Smooth muscle cell (in vitro differentiated cells): Measurements from ENCODE around the gene GNPTAB. TPM values are rescaled to one million over a fixed set of nuclear protein-coding genes. Genes with fewer than 3 reads are reported as not detected.

Experiments
- DNase-seq: peaks from one replicate; lab custom pipeline; 2025; ENCODE audit not compliant: unreplicated experiment; lab: John Stamatoyannopoulos, UW
- H2AFZ ChIP-seq: fragments of 200-600 bp; sonication (generic); 2 replicates; pipeline ENCODE4 v1.6.0; 2016; ENCODE audit warnings: antibody characterized with exemption, low read depth, mild to moderate bottlenecking
- H3F3A ChIP-seq: fragments of 200-600 bp; sonication (generic); 2 replicates; pipeline ENCODE4 v1.6.0; 2017; ENCODE audit warnings: antibody characterized with exemption, low read depth
- H3K27ac ChIP-seq: fragments of 200-600 bp; sonication (generic); 2 replicates; pipeline ENCODE4 v1.5.1; 2016; ENCODE audit warnings: low read depth, mild to moderate bottlenecking
- H3K27me3 ChIP-seq: fragments of 200-600 bp; sonication (generic); 2 replicates; pipeline ENCODE4 v1.6.1; 2016; ENCODE audit warnings: low read depth, mild to moderate bottlenecking
- H3K36me3 ChIP-seq: fragments of 200-600 bp; sonication (generic); 2 replicates; pipeline ENCODE4 v1.5.1; 2016; ENCODE audit warnings: low read depth
- H3K4me1 ChIP-seq: fragments of 200-600 bp; sonication (generic); 2 replicates; pipeline ENCODE4 v1.5.1; 2016; ENCODE audit warnings: low read depth
- H3K4me2 ChIP-seq: fragments of 200-600 bp; sonication (generic); 2 replicates; pipeline ENCODE4 v1.6.0; 2016; ENCODE audit warnings: mild to moderate bottlenecking
- H3K4me3 ChIP-seq: fragments of 200-600 bp; sonication (generic); 2 replicates; pipeline ENCODE4 v1.5.1; 2016; ENCODE audit warnings: mild to moderate bottlenecking
- H3K79me2 ChIP-seq: fragments of 200-600 bp; sonication (generic); 2 replicates; pipeline ENCODE4 v1.6.0; 2016; ENCODE audit warnings: low read depth, mild to moderate bottlenecking
- H3K9ac ChIP-seq: fragments of 200-600 bp; sonication (generic); 2 replicates; pipeline ENCODE4 v1.6.0; 2016; ENCODE audit warnings: low read depth
- H3K9me3 ChIP-seq: fragments of 200-600 bp; sonication (generic); replicated peaks from 2 replicates; pipeline ENCODE4 v1.5.1; 2016; ENCODE audit warnings: low read depth
- H4K20me1 ChIP-seq: fragments of 200-600 bp; sonication (generic); 2 replicates; pipeline ENCODE4 v1.6.0; 2016; ENCODE audit warnings: low read depth
- CTCF ChIP-seq: fragments of 200-600 bp; sonication (generic); IDR thresholded peaks from 2 replicates; pipeline ENCODE4 v1.5.1; 2017; ENCODE audit warnings: borderline replicate concordance, mild to moderate bottlenecking, antibody characterized with exemption; ENCODE audit not compliant: insufficient read depth, poor library complexity, severe bottlenecking
- WGBS: methylation state at CpG from one replicate; pipeline ENCODE4 v1.1.7; 2016; ENCODE audit warnings: low lambda C conversion rate; 5-methylcytosine and 5-hydroxymethylcytosine counted together
- polyA plus RNA-seq: library from polyadenylated mRNA; unstranded; fragments of >200 nt; fragmentation: Nextera tagmentation; extraction: Ambion mirVana; gene quantifications from 2 replicates; pipeline ENCODE4 v1.2.1, GENCODE V29; 2016
- total RNA-seq: library from RNA; depleted of rRNA; stranded (reverse); fragments of >200 nt; gene quantifications from 2 replicates; pipeline ENCODE4 v1.2.3, GENCODE V29; 2014

Gene GNPTAB
- total RNA-seq: 23.6 and 25.5 TPM in 2 replicates
- polyA plus RNA-seq: 9.8 and 17.9 TPM in 2 replicates

GRCh38 chr12:101830367-101831325, at the start of gene GNPTAB:
Gene GNPTAB (minus strand): TSS chr12:101830959. CDS start chr12:101830675, 284 bp downstream.
- Histone ChIP-seq H2AFZ (peak within 1 kb of the TSS; percentile 99), H3K9ac (peak within 1 kb of the TSS; percentile 73), H3K36me3 (no peaks in the 10 kb centered on the region), H3K27ac (peak within 1 kb of the TSS; percentile 8), H3K4me1 (peaks cover 5% of the 10 kb centered on the region), H3K4me3 (peak within 1 kb of the TSS; percentile 92), H3K9me3 (no peaks in the 10 kb centered on the region), H3K4me2 (peak within 1 kb of the TSS; percentile 95), H3K27me3 (no peaks in the 10 kb centered on the region), H4K20me1 (peaks cover 9% of the 10 kb centered on the region), H3K79me2 (peaks cover 5% of the 10 kb centered on the region), H3F3A (no peaks in the 10 kb centered on the region)
- DNase-seq: peak; percentile 87
- TF ChIP-seq CTCF: peak; percentile 65
- WGBS: 1% methylated on average over 93 of the region's 96 CpGs

- Histone ChIP-seq H2AFZ (peak overlapping the region; percentile 93), H3K27ac (peak overlapping the region; percentile 97), H3K4me2 (peak overlapping the region; percentile 93), H3K9me3 (no peaks in the 10 kb centered on the region), H3K9ac (peak overlapping the region; percentile 99), H3K4me3 (peak overlapping the region; percentile 98), H4K20me1 (peaks cover 17% of the 10 kb centered on the region), H3K4me1 (no peaks in the 10 kb centered on the region), H3K36me3 (no peaks in the 10 kb centered on the region), H3K79me2 (peaks cover 32% of the 10 kb centered on the region), H3K27me3 (no peaks in the 10 kb centered on the region), H3F3A (no peaks in the 10 kb centered on the region)
- no peak for DNase-seq
- TF ChIP-seq CTCF: no peak
- 43% methylated on average over 7 of the region's 7 CpGs for WGBS
Measured at GRCh38 chr12:101878243-101878821, 47.6 kb upstream of the GNPTAB start.

- no peak for DNase-seq
- no peaks in the 10 kb centered on the region for H3K36me3 ChIP-seq
- no peaks in the 10 kb centered on the region for H3K9me3 ChIP-seq
- no peak for TF ChIP-seq CTCF
- H3K4me1 ChIP-seq: no peaks in the 10 kb centered on the region
- H3K4me3 ChIP-seq: peak overlapping the region; percentile 98
- H3K9ac ChIP-seq: peak overlapping the region; percentile 99
- no peaks in the 10 kb centered on the region for H3K27me3 ChIP-seq
- H3K4me2 ChIP-seq: peak overlapping the region; percentile 93
- H3K27ac ChIP-seq: peak overlapping the region; percentile 97
- 2% methylated on average over 24 of the region's 24 CpGs for WGBS
- H3F3A ChIP-seq: no peaks in the 10 kb centered on the region
- peaks cover 17% of the 10 kb centered on the region for H4K20me1 ChIP-seq
- peaks cover 32% of the 10 kb centered on the region for H3K79me2 ChIP-seq
- peak overlapping the region; percentile 93 for H2AFZ ChIP-seq
Measured at GRCh38 chr12:101877806-101878242, 47.1 kb upstream of the GNPTAB start.
